ENCODE measurements around the gene SCFD2. TPM values are rescaled to one million over a fixed set of nuclear protein-coding genes. Genes with fewer than 3 reads are reported as not detected.
"Not testable (repeated sequence)": the region's sequence is repeated elsewhere in the genome, so short reads cannot be mapped to it uniquely, and the experiment has no call there.

Gene SCFD2
- total RNA-seq, 3 donors from 2014 or later = 22.8 to 33.8 (median 25.0) TPM

DNA sequence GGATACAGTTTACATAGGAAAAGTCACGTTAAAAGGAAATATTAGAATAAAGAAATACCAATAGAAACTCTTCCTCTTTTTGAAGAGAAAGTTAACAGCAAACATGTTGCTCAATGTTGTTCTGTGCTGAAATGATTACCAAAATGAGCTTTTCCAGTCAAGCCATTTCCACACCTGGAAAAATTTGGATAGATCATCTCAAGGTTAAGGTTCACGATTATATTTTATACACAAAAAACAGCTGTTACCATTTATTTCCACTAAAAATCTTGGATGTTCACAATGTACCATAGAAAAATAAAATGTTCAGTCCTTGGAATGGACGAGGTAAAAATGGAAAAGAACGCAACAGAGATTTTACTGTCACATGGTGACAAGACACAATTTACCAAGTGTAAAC, 218.7 kb downstream of the SCFD2 start:
- intact Hi-C loops (cut with DNase I; ENCODE audit: low total_unique reads) = no loop called here
- H3K4me1 ChIP-seq = no peaks in the 10 kb centered on the region
- no peaks in the 10 kb centered on the region for H3K36me3 ChIP-seq
- no peaks in the 10 kb centered on the region for H3K9me3 ChIP-seq
- H3K27ac ChIP-seq = peak overlapping the region in 1 of 2 donors; percentile 5
- DNase-seq (ENCODE audit: low spot score in 2 of 2) = no peak
- TF ChIP-seq POLR2A (IDR thresholded peaks at IDR 0.05) (no peak), POLR2AphosphoS5 (IDR thresholded peaks at IDR 0.05) (no peak)
- TF ChIP-seq, protein P1, sequence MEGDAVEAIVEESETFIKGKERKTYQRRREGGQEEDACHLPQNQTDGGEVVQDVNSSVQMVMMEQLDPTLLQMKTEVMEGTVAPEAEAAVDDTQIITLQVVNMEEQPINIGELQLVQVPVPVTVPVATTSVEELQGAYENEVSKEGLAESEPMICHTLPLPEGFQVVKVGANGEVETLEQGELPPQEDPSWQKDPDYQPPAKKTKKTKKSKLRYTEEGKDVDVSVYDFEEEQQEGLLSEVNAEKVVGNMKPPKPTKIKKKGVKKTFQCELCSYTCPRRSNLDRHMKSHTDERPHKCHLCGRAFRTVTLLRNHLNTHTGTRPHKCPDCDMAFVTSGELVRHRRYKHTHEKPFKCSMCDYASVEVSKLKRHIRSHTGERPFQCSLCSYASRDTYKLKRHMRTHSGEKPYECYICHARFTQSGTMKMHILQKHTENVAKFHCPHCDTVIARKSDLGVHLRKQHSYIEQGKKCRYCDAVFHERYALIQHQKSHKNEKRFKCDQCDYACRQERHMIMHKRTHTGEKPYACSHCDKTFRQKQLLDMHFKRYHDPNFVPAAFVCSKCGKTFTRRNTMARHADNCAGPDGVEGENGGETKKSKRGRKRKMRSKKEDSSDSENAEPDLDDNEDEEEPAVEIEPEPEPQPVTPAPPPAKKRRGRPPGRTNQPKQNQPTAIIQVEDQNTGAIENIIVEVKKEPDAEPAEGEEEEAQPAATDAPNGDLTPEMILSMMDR (IDR thresholded peaks at IDR 0.05) = no peak
- no peak overlapping the region for H3K4me3 ChIP-seq
- no peaks in the 10 kb centered on the region for H3K27me3 ChIP-seq

DNA sequence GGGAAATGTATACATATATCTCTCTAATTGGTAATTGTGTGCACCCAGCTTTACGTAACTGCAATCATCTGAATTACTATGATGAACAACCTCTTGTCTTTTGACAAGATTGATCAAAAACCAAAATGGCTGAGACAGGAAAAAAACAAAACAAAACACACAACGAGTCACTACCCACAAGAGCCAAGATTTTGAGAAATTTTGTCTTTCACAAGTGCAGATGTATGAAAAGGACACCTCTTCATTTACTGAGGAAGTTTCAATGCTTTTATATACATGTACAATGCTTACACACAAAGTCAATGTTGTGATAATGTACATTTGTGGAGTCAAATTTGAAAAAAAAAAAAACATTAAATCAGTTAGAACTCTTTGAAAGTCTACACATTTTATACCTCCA, 224.6 kb downstream of the SCFD2 start:
- no peak for TF ChIP-seq POLR2AphosphoS5 (IDR thresholded peaks at IDR 0.05)
- TF ChIP-seq, protein P1 (IDR thresholded peaks at IDR 0.05) = no peak
- H3K27ac ChIP-seq = no peak overlapping the region
- H3K36me3 ChIP-seq = no peaks in the 10 kb centered on the region
- no peak overlapping the region for H3K4me3 ChIP-seq
- no peaks in the 10 kb centered on the region for H3K27me3 ChIP-seq
- no peaks in the 10 kb centered on the region for H3K4me1 ChIP-seq
- H3K9me3 ChIP-seq = no peaks in the 10 kb centered on the region
- DNase-seq (ENCODE audit: low spot score in 2 of 2) = no peak
- intact Hi-C loops (cut with DNase I; ENCODE audit: low total_unique reads) = no loop called here

DNA sequence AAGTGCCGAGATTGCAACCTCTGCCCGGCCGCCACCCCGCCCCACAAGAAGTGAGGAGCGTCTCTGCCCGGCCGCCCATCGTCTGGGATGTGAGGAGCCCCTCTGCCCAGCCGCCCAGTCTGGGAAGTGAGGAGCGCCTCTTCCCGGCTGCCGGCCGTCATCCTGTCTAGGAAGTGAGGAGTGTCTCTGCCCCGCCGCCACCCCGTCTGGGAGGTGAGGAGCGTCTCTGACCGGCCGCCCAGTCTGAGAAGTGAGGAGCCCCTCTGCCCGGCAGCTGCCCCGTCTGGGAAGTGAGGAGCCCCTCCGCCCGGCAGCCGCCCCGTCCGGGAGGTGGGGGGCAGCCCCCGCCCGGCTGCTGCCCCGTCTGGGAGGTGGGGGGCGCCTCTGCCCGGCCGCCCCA, 226.6 kb downstream of the SCFD2 start:
- not testable (repeated sequence) for DNase-seq (ENCODE audit: low spot score in 2 of 2); H3K4me3 ChIP-seq; H3K36me3 ChIP-seq; H3K9me3 ChIP-seq; H3K4me1 ChIP-seq; H3K27me3 ChIP-seq; H3K27ac ChIP-seq
- intact Hi-C loops (cut with DNase I; ENCODE audit: low total_unique reads) = loop anchor here (5.0 kb wide), 1 partner anchor 88 kb away; no protein-coding TSS in a partner anchor

DNA sequence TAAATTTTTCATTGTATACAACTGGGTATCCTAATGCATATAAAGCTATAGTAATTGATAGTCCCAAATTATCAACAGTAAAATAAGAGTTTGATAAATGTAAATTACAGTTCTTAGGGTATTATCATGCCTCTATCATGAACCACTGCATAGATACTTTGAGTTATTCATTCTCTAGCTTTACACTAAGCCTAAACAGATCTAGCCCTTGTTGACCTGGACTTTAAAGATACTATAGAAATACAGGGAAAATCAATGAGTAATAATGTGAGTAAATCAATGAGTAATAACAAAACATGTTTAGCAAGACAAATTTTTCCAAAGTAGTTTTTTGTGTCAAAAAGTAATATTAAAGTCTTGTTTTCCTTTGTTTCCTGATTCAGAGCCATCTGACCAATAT, 228.4 kb downstream of the SCFD2 start:
- no peak for DNase-seq (ENCODE audit: low spot score in 2 of 2)
- TF ChIP-seq POLR2A (IDR thresholded peaks at IDR 0.05) = no peak
- TF ChIP-seq, protein P1 (IDR thresholded peaks at IDR 0.05) = no peak
- TF ChIP-seq POLR2AphosphoS5 (IDR thresholded peaks at IDR 0.05) = no peak
- H3K27ac ChIP-seq = no peak overlapping the region
- no peak overlapping the region for H3K4me3 ChIP-seq
- H3K9me3 ChIP-seq = no peaks in the 10 kb centered on the region
- no peaks in the 10 kb centered on the region for H3K36me3 ChIP-seq
- H3K27me3 ChIP-seq = no peaks in the 10 kb centered on the region
- no peaks in the 10 kb centered on the region for H3K4me1 ChIP-seq
- intact Hi-C loops (cut with DNase I; ENCODE audit: low total_unique reads) = loop anchor here (5.0 kb wide), 1 partner anchor 90 kb away; no protein-coding TSS in a partner anchor

DNA sequence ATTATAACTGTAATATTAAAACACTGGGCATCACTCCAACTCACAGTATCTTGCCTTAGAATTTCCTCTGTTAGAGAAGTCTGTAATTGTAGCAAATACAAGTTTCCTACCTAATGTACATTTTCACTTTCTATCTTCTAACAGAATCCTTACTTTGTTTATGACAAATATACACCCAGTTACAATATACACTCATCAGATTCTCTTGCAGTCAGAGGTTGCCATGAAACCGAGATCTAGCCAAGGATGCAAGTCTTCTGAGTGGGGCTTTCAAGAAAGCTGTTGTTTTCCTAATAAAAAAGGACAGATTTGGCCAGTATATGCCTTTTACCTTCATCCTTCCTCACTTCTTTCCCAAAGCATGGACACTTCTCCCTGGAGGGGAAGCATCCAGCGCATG, 228.9 kb downstream of the SCFD2 start:
- TF ChIP-seq POLR2AphosphoS5 (IDR thresholded peaks at IDR 0.05) (no peak), POLR2A (IDR thresholded peaks at IDR 0.05) (no peak)
- TF ChIP-seq, protein P1 (IDR thresholded peaks at IDR 0.05) = no peak
- H3K27ac ChIP-seq = no peak overlapping the region

More for the DNA sequence above, 228.9 kb downstream of the SCFD2 start:
- no peaks in the 10 kb centered on the region for H3K4me1 ChIP-seq
- H3K9me3 ChIP-seq = no peaks in the 10 kb centered on the region
- H3K27me3 ChIP-seq = no peaks in the 10 kb centered on the region
- no peak overlapping the region for H3K4me3 ChIP-seq
- intact Hi-C loops (cut with DNase I; ENCODE audit: low total_unique reads) = loop anchor here (5.0 kb wide), 1 partner anchor 90 kb away; no protein-coding TSS in a partner anchor
- no peaks in the 10 kb centered on the region for H3K36me3 ChIP-seq
- no peak for DNase-seq (ENCODE audit: low spot score in 2 of 2)
